Caco-2 (cell line): Measurements from ENCODE around the gene ATPAF2. TPM values are rescaled to one million over a fixed set of nuclear protein-coding genes. Genes with fewer than 3 reads are reported as not detected.

Experiments used
- BruUV-seq: library from RNA; stranded (reverse); fragments of 400-500 nt; replicated peaks from 2 replicates; lab custom pipeline; 2021; lab: Mats Ljungman, UMichigan
- CTCF ChIA-PET: fragments of 300-600 bp; sonication (Branson Sonifier 250); formaldehyde crosslinking; loops from one replicate; lab custom pipeline; 2022; ENCODE audit warnings: antibody characterized with exemption; lab: Charles Lee
- POLR2A ChIA-PET: fragments of 300-600 bp; sonication (Branson Sonifier 250); formaldehyde crosslinking; loops from one replicate; lab custom pipeline; 2022; ENCODE audit warnings: antibody characterized with exemption; lab: Charles Lee
- DNase-seq, 2 experiments: peaks; one replicate each; pipeline versions ENCODE4 v3.0.0 to v3.0.0-alpha.2; 2020 to 2022
- H3K27me3 ChIP-seq: replicated peaks from 2 replicates; pipeline ENCODE4 v1.6.0; 2011; ENCODE audit warnings: low read length; ENCODE audit not compliant: control insufficient read depth, insufficient read depth
- H3K36me3 ChIP-seq: 2 replicates; pipeline ENCODE4 v1.5.1; 2011; ENCODE audit warnings: low read length; ENCODE audit not compliant: control insufficient read depth, insufficient read depth
- H3K4me1 ChIP-seq: fragments of 250-450 bp; sonication (Bioruptor Pico); 2 replicates; pipeline ENCODE4 v1.5.1; 2020; ENCODE audit warnings: mild to moderate bottlenecking
- H3K4me3 ChIP-seq: 2 replicates; pipeline ENCODE4 v1.5.1; 2011; ENCODE audit warnings: low read depth, mild to moderate bottlenecking, control low read depth, low read length
- H3K9me3 ChIP-seq: fragments of 250-450 bp; sonication (Bioruptor Pico); 2 replicates; pipeline ENCODE4 v1.5.1; 2020; ENCODE audit warnings: mild to moderate bottlenecking, moderate library complexity
- H3K27ac Mint-ChIP-seq: one replicate; pipeline ENCODE4 v1.8.0; 2022; ENCODE audit warnings: mixed read lengths; ENCODE audit not compliant: unreplicated experiment
- H3K27me3 Mint-ChIP-seq: one replicate; pipeline ENCODE4 v1.8.0; 2022; ENCODE audit warnings: mixed read lengths; ENCODE audit not compliant: insufficient read depth, unreplicated experiment
- H3K36me3 Mint-ChIP-seq: one replicate; pipeline ENCODE4 v1.8.0; 2022; ENCODE audit warnings: mild to moderate bottlenecking, mixed read lengths; ENCODE audit not compliant: insufficient read depth, unreplicated experiment
- H3K4me1 Mint-ChIP-seq: one replicate; pipeline ENCODE4 v1.8.0; 2022; ENCODE audit warnings: low read depth, mixed read lengths; ENCODE audit not compliant: unreplicated experiment
- H3K4me3 Mint-ChIP-seq: one replicate; pipeline ENCODE4 v1.8.0; 2022; ENCODE audit warnings: mild to moderate bottlenecking, moderate library complexity, mixed read lengths; ENCODE audit not compliant: unreplicated experiment
- H3K9me3 Mint-ChIP-seq: one replicate; pipeline ENCODE4 v1.8.0; 2022; ENCODE audit warnings: mixed read lengths; ENCODE audit not compliant: unreplicated experiment
- CTCF ChIP-seq, 2 experiments: fragments of 200-600 bp in 1 of 2; IDR thresholded peaks; 1 replicate in 1 of 2; 2 replicates in 1 of 2; pipeline versions ENCODE4 v1.5.1 to v1.8.0; 2011 to 2022; ENCODE audit warnings: antibody characterized with exemption in 1 of 2, control low read depth in 1 of 2, inconsistent platforms in 1 of 2, low read depth in 1 of 2, low read length in 1 of 2, mild to moderate bottlenecking in 1 of 2, moderate library complexity in 1 of 2; ENCODE audit not compliant: insufficient read depth in 1 of 2, severe bottlenecking in 1 of 2, unreplicated experiment in 1 of 2
- intact Hi-C: fragments of 100-400 bp; cut with micrococcal nuclease; formaldehyde crosslinking; loops from one replicate; pipeline ENCODE4 v1.10.0; 2022; ENCODE audit not compliant: unreplicated experiment
- total RNA-seq: library from RNA; stranded (reverse); gene quantifications from 2 replicates; pipeline ENCODE4 v1.2.3, GENCODE V29; 2022

Gene ATPAF2
- total RNA-seq, 1 experiment from 2014 or later: 37.9 TPM

GRCh38 chr17:18084256-18084655, 45.3 kb upstream of the ATPAF2 start:
- Mint-ChIP-seq H3K27ac (no peak overlapping the region), H3K36me3 (peaks cover 11% of the 10 kb centered on the region), H3K9me3 (no peaks in the 10 kb centered on the region), H3K27me3 (no peaks in the 10 kb centered on the region), H3K4me3 (no peak overlapping the region), H3K4me1 (peaks cover 21% of the 10 kb centered on the region)
- Histone ChIP-seq H3K9me3 (no peaks in the 10 kb centered on the region), H3K4me3 (no peak overlapping the region), H3K4me1 (peaks cover 9% of the 10 kb centered on the region), H3K27me3 (no peaks in the 10 kb centered on the region), H3K36me3 (no peaks in the 10 kb centered on the region)
- no peak for DNase-seq
- intact Hi-C loops: no loop called here
- ChIA-PET CTCF (interaction anchor here (0.6 to 0.7 kb wide), 2 partner anchors 299 to 1043 kb away, joined by 3 to 4 read pairs; no protein-coding TSS in a partner anchor), POLR2A (interaction anchor here (0.6 kb wide), 1 partner anchor 140 kb away, joined by 4 read pairs; no protein-coding TSS in a partner anchor)
- TF ChIP-seq CTCF (IDR thresholded peaks at IDR 0.05; ENCODE audit: insufficient read depth in 1 of 2, low read depth in 1 of 2, low read length in 1 of 2, severe bottlenecking in 1 of 2, unreplicated experiment in 1 of 2): no peak
- no TSS peak for BruUV-seq

- no peaks in the 10 kb centered on the region for H3K27me3 Mint-ChIP-seq
- peaks cover 14% of the 10 kb centered on the region for H3K4me1 Mint-ChIP-seq
- CTCF ChIA-PET: no interaction called here
- no peak overlapping the region for H3K4me3 Mint-ChIP-seq
- POLR2A ChIA-PET: no interaction called here
- no peak for TF ChIP-seq CTCF (IDR thresholded peaks at IDR 0.05; ENCODE audit: insufficient read depth in 1 of 2, low read depth in 1 of 2, low read length in 1 of 2, severe bottlenecking in 1 of 2, unreplicated experiment in 1 of 2)
- no peaks in the 10 kb centered on the region for H3K9me3 Mint-ChIP-seq
- no peaks in the 10 kb centered on the region for H3K36me3 Mint-ChIP-seq
- no peak for DNase-seq
- H3K27ac Mint-ChIP-seq: no peak overlapping the region
- Histone ChIP-seq H3K9me3 (no peaks in the 10 kb centered on the region), H3K4me1 (no peaks in the 10 kb centered on the region; the same call in none of the 2 replicates), H3K36me3 (no peaks in the 10 kb centered on the region), H3K4me3 (no peak overlapping the region), H3K27me3 (no peaks in the 10 kb centered on the region)
- BruUV-seq: no TSS peak
- intact Hi-C loops: loop anchor here (10.0 kb wide), 1 partner anchor 55 kb away; no protein-coding TSS in a partner anchor
These were observed 40.6 kb upstream of the ATPAF2 start for GRCh38 chr17:18079543-18079942.

- no peak overlapping the region for H3K4me3 ChIP-seq
- Mint-ChIP-seq H3K4me3 (no peak overlapping the region), H3K27me3 (no peaks in the 10 kb centered on the region), H3K36me3 (no peaks in the 10 kb centered on the region), H3K4me1 (peaks cover 8% of the 10 kb centered on the region), H3K9me3 (no peaks in the 10 kb centered on the region), H3K27ac (no peak overlapping the region)
- no peaks in the 10 kb centered on the region for H3K27me3 ChIP-seq
- H3K4me1 ChIP-seq: no peaks in the 10 kb centered on the region; the same call in none of the 2 replicates
- H3K36me3 ChIP-seq: no peaks in the 10 kb centered on the region
- no TSS peak for BruUV-seq
- no peak for TF ChIP-seq CTCF (IDR thresholded peaks at IDR 0.05; ENCODE audit: insufficient read depth in 1 of 2, low read depth in 1 of 2, low read length in 1 of 2, severe bottlenecking in 1 of 2, unreplicated experiment in 1 of 2)
- POLR2A ChIA-PET: no interaction called here
- CTCF ChIA-PET: no interaction called here
- no peak for DNase-seq
- no peaks in the 10 kb centered on the region for H3K9me3 ChIP-seq
- intact Hi-C loops: loop anchor here (10.0 kb wide), 1 partner anchor 58 kb away; no protein-coding TSS in a partner anchor
These were observed 38.0 kb upstream of the ATPAF2 start for GRCh38 chr17:18076936-18077335.
